Esophagus muscularis mucosa (tissue), 3 donors: Measurements from ENCODE around the gene ZNF879.

Experiments used
- CTCF ChIP-seq, 3 experiments: fragments of 200-600 bp in 2 of 3; fragments of 450-650 bp in 1 of 3; sonication (generic) in 2 of 3; IDR thresholded peaks; one replicate each; pipeline ENCODE4 v1.5.1; 2017 to 2019; ENCODE audit warnings: antibody characterized with exemption in 3 of 3, mild to moderate bottlenecking in 2 of 3, moderate library complexity in 1 of 3
- POLR2A ChIP-seq: fragments of 450-650 bp; IDR thresholded peaks from one replicate; pipeline ENCODE4 v1.6.1; 2017; ENCODE audit warnings: antibody characterized with exemption, moderate library complexity, mild to moderate bottlenecking, low read depth
- POLR2AphosphoS5 ChIP-seq, 2 donors: sonication (generic); formaldehyde crosslinking; IDR thresholded peaks; one replicate each; pipeline ENCODE4 v1.6.1; 2017; ENCODE audit warnings: antibody characterized with exemption in 2 of 2

- TF ChIP-seq CTCF (IDR thresholded peaks at IDR 0.05), result no peak
- no peak for TF ChIP-seq POLR2AphosphoS5 (IDR thresholded peaks at IDR 0.05)
- no peak for TF ChIP-seq POLR2A
Observed at GRCh38 chr5:178982941-178983340, 40.7 kb upstream of the ZNF879 start.
